Measurements from ENCODE around the gene COL18A1.

Gene COL18A1

DNA sequence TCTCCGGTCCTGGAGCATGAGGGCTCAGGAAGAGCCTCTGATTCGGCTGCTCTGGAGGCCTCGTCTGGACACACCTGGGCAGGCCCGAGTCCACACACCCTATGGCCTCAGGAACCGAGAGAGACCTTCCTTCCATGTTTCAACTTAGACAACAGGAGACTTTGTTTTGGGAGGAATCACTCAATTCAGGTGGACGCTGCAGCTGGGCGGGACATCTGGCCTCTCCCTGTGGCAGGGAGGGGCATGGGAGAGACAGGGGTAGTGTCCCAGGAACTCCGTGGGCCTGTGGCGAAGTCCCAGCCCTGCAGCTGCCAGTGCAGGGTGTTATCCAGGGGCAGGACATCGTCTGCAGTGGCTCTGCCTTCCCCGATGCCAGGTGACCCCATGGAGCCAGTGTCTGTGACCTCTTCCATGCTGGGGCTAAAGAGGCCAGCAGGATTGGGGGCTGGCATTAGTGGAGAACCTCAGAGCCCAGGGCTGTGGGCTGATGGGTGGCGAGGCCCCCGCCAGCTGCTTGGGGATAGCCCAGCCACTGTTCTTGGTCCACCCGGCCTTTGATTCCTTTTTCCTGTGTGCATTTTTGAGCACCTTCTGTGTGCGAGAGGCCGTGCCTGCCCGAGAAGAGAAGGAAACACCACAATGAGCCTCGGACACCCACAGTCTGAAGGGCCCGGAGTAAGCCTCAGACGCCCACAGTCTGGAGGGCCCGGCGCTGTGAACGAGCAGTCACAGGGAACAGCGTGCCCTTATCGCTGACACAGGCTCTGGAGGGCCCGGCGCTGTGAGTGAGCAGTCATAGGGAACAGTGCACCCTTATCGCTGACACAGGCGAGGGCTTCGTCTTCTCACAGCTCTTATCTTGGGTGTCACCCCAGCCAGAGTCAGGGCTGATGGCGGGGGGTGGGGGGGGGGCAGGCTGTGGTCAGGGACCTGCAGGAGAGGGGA, 6.2 kb downstream of the COL18A1 start:
- FAIRE-seq: no peak
- no peak for DNase-seq (ENCODE audit: extremely low spot score, insufficient read length, low read depth)

DNA sequence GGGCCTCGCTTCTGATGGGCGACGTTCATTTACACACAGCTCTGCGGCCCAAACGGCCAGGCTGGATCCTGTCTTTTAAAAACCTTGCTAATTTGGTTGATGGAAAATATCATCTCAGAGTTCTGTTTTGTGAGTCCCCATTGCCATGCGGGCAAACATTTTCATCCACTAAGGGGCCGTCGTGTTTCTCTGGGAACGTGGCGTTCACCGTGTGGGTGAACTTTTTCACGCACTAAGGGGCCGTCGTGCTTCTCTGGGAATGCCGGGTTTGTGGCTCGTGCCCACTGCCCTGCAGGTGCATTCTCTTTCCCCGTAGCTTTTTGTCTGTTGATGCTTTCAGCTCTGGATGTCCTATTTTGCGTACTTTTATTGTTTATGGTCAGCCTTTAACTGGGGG, 6.8 kb downstream of the COL18A1 start:
- DNase-seq (ENCODE audit: extremely low spot score, insufficient read length, low read depth): no peak
- FAIRE-seq: no peak

DNA sequence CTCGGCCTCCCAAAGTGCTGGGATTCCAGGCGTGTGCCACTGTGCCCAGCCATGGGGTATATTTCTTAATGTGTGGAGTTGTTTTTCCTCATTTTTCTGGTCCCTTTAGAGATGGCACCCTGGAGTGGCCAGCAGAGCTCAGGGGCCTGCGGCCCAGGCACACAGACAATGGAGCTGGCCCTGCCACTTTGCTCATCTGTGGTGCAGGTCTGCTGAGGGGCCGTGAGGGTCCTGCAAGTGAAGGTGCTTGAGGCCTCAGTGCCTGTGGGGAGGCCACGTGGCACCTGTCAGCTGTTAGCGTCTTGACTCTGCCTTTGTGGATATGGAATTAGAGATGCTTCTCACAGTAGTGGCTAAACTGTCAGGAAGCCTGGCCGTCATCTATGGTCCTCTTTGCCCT, 7.5 kb downstream of the COL18A1 start:
- FAIRE-seq (no peak), DNase-seq (ENCODE audit: extremely low spot score, insufficient read length, low read depth) (no peak)

DNA sequence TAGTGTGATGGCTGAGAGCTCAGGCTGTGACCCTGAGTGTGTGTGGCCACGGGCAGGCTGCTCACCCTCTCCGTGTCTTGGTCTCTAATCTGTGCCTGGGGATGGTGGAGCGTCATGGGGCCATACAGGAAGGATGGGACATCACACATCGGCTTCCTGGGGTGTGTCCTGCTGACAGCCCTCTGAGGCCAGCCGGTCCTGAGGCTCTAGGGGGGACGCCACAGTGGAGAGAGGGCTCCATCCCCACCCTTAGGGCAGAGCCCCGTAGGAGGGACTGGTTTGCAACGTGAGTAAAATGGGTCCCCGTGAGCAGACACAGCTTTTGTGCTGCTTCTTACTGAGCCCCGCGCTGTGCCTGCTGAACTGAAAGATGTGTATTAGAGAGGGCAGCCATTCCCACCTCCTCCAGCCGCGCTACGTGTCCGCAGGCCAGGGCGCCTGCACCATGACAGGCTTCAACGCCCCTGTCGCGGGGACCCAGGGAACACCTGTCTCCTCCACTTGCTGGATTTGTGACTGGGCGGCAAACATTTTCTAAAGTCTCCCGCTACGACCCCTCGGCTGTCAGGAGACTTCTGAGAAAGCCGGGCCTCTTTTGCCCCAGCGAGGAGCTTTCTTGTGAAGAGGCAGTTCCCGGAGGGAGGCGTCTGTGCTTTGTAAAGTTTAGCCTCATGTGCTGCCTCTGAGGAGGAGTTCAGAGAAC, 8.1 kb downstream of the COL18A1 start:
- DNase-seq (ENCODE audit: extremely low spot score, insufficient read length, low read depth) (no peak), FAIRE-seq (no peak)

DNA sequence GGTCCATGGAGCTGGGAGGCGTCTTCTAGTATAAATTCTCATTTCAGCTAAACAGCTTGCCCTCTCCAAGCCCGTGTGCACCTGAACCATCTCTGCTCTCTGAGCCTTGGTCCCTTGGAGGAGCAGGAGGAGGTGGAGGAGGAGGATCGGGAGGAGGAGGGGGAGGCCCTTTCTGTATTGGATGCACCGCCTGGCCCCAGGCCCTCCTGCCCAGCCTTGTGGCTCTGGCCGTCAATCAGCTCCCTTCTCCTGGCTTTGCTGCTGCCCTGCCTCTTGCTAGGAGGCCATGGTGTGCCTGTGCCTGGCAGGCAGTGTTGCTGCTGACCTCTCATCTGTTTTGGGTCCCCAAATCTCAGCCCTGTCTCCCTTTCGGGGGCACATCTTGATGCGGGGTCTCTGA, 9.0 kb downstream of the COL18A1 start:
- DNase-seq (ENCODE audit: extremely low spot score, insufficient read length, low read depth) (no peak), FAIRE-seq (no peak)

DNA sequence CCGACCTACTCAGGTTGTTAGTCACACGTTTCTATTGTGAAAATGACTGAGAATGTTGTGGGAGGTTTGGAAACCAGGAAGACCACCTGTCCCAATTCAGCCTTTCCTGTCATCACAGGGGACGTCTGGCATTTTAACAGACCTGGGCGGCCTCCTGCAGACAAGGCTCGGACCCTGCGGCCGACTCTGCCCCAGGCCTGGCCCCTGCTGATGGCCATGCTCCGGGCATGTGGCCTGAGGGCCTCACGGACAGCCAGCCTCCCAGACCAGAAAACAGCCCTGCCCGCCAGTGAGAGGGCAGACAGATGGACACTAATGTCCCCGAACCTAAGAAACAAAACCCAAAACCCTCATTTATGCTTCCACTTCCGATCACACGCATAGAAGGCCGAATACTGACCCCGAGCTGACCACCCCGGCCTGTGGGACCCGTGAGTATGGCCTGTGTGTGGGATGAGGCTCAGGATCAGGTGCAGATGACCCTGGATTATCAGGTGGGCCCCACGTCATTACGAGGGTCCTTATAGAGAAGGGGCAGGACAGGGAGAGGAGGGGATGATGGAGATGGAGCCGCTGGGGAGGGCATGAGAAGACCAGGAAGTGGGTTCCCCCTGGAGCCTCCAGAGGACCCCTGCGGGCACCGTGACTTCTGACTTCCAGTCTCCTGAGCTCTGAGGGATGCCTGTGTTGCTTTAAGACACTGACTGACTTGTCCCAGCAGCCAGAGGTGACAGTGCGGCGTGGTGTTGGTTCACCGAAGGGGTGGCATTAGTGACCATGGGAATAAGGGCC, 9.6 kb downstream of the COL18A1 start:
- FAIRE-seq (no peak), DNase-seq (ENCODE audit: extremely low spot score, insufficient read length, low read depth) (no peak)

DNA sequence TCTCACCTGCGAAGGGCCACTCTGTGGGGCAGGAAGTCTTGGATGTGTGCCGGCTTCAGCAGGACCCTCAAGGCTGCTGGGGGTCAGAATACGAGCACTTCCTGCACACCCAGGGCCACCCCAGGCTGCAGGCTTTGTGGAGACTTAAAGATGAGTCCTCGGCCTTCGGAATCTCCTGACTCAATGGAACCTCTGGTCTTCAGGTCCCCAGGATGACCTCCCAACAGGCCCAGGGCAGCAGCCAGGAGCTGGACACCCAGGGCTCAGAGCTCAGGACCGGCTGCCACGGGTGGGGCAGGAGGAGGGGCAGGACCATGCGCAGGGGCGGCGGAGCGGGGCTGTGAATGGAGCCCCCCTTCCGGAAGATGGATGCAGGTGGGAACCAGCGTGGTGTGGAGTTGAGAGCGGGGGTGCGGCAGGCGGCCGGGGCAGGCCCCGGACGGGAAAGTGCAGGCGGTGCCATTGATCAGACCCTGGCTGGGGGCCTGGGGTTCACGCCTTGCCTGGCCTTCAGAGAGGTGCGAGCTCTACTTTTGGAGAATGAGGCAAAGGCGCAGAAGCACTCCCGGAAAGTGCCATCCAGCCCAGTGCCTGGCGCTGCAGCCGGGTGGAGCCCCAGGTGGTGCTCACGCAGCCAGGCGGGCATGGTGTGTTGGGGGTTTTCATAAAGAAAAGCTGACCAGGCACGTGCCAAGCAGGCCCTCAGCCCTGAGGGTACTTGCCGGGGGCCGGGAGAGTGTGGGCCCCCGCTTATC, 10.4 kb downstream of the COL18A1 start:
- FAIRE-seq (no peak), DNase-seq (ENCODE audit: extremely low spot score, insufficient read length, low read depth) (no peak)

DNA sequence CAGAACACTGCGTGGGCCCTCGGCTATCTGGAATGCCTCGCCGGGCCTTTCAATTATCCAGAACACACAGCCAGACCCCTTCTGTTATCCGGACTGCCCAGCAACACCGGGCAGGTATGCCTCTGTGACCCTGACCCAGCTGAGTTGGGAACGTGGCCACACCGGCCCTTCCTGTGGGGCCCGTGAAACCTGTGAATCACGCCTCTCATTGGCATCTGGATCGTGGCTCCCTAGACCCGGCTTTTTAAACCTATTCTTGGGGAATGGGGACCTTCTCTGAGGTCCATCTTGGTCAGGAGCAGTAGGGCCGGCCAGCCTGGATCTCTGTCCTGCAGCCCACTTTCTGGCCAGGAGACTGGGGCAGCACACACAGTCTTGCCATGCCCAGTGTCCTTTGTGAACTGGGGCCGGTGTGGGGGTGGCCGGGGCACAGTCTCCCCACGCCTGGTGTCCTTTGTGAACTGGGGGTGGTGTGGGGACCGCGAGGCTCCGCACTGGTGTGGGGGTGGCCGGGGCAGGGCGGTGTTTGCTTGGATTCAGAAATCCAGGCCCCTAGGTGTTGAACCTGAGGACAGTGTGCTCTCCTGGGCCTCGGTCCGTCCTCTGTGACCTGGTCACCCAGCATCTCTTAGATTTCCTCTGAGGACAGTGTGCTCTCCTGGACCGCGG, 11.1 kb downstream of the COL18A1 start:
- FAIRE-seq: no peak

DNA sequence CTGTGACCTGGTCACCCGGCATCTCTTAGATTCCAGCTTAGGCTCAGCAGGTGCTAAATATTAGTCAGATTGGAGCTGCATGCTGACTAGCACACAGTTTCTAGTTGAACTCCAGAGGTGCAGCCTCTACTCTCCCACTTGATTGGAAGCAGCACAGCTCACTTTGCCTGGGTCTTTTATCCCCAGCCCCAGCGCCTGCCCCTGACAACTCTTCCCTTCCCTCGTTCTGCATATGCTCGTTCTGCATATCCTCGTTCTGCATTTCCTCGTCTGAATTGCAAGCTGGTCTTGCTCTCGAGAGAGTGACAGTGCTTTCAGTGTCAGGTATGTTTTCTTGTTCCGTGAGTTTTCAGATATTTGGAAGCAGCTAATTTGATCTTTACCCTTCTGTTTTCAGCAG, 11.7 kb downstream of the COL18A1 start:
- FAIRE-seq: no peak
- no peak for DNase-seq (ENCODE audit: extremely low spot score, insufficient read length, low read depth)

More for the DNA sequence above, 11.1 kb downstream of the COL18A1 start:
- no peak for DNase-seq (ENCODE audit: extremely low spot score, insufficient read length, low read depth)

DNA sequence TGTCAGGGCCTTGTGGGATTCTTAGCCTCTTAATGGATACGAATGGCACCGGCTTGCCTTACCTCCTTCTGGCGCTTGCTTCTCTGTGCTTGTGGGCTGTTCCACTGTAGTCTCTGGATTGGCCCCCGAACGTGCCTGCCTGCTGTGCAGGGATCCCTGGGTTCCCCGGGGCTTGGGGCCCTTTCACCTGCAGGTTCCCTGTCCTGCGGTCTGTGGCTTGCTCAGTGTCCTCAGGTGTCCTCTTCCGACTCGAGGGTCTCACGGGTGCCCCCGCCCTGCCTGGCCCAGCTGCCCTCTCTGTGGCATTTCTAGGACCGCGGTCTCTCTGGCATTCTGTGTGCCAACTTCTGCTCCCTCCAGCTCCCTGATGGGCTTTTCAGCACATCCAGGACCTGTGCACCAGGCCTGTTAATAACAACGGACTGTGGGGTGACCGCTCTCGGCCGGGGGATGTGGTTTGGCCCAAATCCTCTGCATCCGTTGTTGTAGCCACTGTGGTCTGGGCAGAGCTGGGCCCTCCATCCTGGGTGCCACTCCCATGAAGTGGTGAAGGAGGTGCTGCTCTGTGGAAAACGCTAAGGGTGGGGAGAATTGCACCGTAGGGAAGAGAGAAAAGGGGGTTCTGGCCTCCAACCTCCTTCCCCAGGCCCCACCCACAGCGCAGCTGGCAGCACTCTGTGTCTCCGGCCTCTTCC, 12.4 kb downstream of the COL18A1 start:
- DNase-seq (ENCODE audit: extremely low spot score, insufficient read length, low read depth) (no peak), FAIRE-seq (no peak)

DNA sequence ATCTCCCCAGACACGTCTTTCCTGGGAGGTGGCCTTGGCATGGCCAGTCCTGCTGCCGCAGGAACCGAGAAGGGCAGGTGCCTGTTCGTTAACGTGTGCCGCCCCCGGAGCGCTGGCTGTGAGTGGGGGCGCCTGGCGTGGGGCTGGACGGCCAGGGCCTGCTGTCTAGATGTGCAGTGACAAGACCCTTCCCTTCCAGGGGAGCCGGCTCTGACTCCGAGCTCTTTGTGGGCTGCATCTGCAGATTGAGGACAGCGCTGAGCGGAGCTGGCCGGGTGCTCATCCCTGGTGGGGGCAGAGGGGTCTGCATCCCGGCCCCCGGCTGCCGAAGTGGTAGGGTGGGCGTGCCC, 13.0 kb downstream of the COL18A1 start:
- FAIRE-seq: no peak
- DNase-seq (ENCODE audit: extremely low spot score, insufficient read length, low read depth): no peak

DNA sequence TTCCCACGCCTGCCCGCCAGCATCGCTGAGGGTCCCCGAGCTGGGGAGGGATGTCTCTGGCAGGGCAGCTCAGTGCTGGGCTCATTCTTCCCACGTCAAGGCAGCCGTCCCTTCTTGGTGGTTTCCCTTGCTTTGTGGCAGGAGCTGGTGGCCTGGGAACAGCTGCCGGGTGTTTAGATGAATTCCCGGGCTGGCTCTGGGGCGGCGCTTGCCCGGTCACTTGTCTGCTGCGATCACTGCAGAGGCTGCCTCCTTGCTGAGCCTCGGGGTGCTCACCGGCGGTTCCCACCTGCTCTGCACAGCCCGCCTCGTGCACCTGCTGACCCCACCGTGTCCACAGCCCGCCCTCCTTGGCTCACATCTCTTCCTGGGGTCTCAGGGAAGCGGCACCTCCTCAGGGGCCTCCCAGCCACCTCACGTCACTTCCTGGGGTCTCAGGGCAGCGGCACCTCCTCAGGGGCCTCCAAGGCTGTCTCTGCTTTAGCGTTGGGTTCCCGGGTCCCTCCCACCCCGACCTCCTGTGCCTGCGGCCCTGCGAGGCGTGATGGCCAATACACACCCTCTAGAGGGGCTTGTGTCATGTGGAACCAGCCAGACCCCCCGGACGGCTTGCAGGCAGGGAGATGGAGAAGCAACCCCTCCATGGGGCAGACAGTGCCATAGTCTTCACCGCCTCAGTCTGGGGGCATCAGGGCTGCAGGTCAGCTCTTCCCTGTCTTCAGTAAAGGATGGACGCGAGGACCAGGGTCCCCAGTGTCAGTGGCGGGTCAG, 13.5 kb downstream of the COL18A1 start:
- DNase-seq (ENCODE audit: extremely low spot score, insufficient read length, low read depth) (no peak), FAIRE-seq (no peak)

DNA sequence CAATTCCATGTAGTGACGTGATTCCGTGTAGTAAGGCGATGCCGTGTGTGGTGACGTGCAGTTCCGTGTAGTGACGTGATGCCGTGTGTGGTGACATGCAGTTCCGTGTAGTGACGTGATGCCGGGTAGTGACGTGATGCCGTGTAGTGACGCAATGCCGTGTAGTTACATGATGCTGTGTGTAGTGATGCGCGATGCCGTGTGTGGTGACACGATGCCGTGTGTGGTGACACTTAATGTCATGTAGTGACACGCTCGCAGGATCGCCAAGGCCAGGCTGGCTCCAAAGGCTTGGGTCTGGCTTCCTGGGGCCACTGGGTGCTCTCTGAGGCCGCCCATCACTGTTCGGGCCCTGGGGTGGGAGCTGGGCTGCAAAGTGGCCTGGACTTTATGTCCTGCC, 14.2 kb downstream of the COL18A1 start:
- FAIRE-seq: no peak
- no peak for DNase-seq (ENCODE audit: extremely low spot score, insufficient read length, low read depth)

DNA sequence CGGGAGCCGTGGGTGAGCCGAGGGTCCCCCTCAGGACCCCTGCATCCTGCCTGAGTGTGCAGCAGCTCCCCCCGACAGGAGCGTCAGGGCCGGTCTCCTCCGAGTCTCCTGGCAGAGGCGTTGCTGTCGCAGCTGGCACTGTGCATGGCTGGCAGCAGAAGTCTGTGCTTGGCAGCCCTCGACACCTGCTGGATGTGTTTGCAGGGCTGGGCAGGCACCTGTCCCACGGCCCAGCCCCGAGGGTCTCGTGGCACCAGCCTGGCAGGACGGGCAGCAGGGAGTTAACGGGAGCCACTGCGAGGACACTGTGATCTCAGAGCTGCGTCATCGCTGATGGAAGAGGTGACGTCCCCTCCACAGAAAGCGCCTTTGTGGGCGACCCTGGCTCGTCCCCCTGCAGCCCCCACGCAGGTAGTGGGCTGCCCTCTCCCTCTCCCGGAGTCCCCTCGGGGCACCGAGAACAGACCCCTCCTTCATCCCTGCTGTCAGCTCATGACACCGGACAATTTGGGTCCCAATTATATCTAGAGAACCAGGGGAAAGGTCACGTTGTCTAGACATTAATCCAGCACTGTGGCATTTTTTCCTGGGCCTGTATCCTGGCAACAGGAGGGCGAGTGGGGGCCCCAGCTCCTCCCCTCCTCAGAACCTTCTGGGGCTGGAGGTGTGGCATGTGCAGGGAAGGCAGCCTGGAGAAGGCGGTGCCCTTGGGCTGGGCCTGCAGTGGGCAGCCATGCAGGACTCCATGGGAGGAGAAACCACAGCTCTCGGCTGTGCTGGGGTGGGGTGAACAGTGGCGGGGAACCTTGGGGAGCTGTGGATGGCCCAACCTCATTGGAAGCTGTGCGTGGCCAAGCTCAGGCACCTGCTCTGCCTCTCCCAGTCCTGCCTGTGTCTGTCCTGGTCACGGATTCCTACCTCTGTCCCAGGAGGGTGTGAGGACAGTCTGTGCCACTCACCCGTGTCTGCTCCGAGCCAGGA, 15.4 kb downstream of the COL18A1 start:
- FAIRE-seq (no peak), DNase-seq (ENCODE audit: extremely low spot score, insufficient read length, low read depth) (no peak)

DNA sequence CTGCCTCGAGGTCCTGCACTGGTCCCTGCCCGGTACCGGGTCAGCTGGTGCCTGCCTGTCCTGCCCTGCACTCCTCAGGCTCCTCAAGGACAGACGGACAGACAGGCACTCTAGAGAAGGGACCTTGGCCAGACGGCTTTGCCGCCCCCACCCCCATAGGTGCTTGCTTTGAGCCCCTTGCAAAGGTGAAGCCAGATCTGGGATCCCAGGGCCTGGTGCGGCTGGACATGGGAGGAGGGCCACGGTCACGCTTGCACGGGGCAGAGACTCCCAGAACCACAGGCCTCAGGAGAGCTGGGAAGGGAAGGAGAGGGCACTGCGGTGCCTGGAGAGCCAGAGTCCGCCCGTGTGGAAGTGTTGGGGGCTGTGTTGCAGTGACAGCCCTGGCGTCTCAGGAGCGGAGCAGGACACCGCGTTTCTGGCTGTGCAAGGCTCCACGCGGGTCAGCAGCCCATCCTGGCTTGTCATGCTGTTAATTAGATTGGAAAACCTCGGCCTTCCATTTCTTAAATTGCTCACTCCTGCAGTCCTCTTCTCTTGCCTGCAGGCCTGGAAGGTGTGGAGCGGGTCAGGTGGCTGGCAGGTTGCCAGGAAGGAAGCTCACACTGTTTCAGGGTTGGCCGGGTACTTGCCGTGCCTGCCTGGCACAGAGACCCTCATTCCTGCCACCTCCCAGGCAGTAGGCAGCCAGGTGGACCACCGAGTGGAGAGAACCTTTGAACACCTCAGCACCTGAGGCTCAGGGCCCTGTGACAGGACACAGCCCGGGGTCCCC, 16.3 kb downstream of the COL18A1 start:
- DNase-seq (ENCODE audit: extremely low spot score, insufficient read length, low read depth) (no peak), FAIRE-seq (no peak)

All from GM18507 (cell line).